HCT116 (cell line): ENCODE data around the gene ANO6. TPM values are rescaled to one million over a fixed set of nuclear protein-coding genes. Genes with fewer than 3 reads are reported as not detected.

ENCODE experiments used
- ATAC-seq: fragments of 200-7000 bp; cut with Tn5 transposase; 2 replicates; pipeline ENCODE4 v1.9.1; 2020; ENCODE audit warnings: mild to moderate bottlenecking, moderate library complexity
- BruUV-seq: library from RNA; stranded (reverse); fragments of 400-500 nt; replicated peaks from 2 replicates; lab custom pipeline; 2021; lab: Mats Ljungman, UMichigan
- CTCF ChIA-PET: fragments of 300-600 bp; sonication (Branson Sonifier 250); formaldehyde crosslinking; loops from one replicate; lab custom pipeline; 2021; ENCODE audit warnings: antibody characterized with exemption; lab: Charles Lee
- POLR2A ChIA-PET: fragments of 300-600, 350-600 bp; sonication (Branson Sonifier 250); formaldehyde crosslinking; loops from one replicate; lab custom pipeline; 2021; ENCODE audit warnings: antibody characterized with exemption; lab: Charles Lee
- RAD21 ChIA-PET, 2 experiments: fragments of 300-600 bp; sonication (Branson Sonifier 250); formaldehyde crosslinking; loops; one replicate each; lab custom pipeline; 2023; ENCODE audit warnings: low total read pairs in 2 of 2; ENCODE audit not compliant: uncharacterized antibody in 2 of 2, unreplicated experiment in 2 of 2, low non-redundant PET in 1 of 2; lab: Charles Lee
- DNase-seq: peaks from one replicate; pipeline ENCODE4 v3.0.0-alpha.2; 2010; ENCODE audit warnings: low read depth, low spot score
- H2AFZ ChIP-seq: fragments of 200-600 bp; shearing (Covaris generic), sonication (generic); 2 replicates; pipeline ENCODE4 v1.6.1; 2017; ENCODE audit warnings: low read depth, mixed run types, mixed read lengths, antibody characterized with exemption, low read length; ENCODE audit not compliant: poor library complexity, severe bottlenecking
- H3K27ac ChIP-seq: 2 replicates; pipeline ENCODE4 v1.5.1; 2012; ENCODE audit warnings: low read depth, low read length
- H3K27me3 ChIP-seq: fragments of 200-600 bp; sonication (generic); 2 replicates; pipeline ENCODE4 v1.6.1; 2016; ENCODE audit warnings: mixed run types, low read length, mixed read lengths; ENCODE audit not compliant: insufficient read depth
- H3K36me3 ChIP-seq, 2 experiments: fragments of 200-500 bp in 1 of 2; fragments of 200-600 bp in 1 of 2; sonication (Bioruptor generic) in 1 of 2; sonication (generic) in 1 of 2; 2 replicates each; pipeline versions ENCODE4 v1.5.1 to v1.6.1; 2014 to 2016; ENCODE audit warnings: low read length in 2 of 2, inconsistent platforms in 1 of 2, mixed read lengths in 1 of 2, mixed run types in 1 of 2; ENCODE audit not compliant: insufficient read depth in 2 of 2, control insufficient read depth in 1 of 2
- H3K4me1 ChIP-seq, 2 experiments: fragments of 200-600 bp in 1 of 2; sonication (generic) in 1 of 2; 2 replicates each; pipeline versions ENCODE4 v1.5.1 to v1.6.1; 2012 to 2017; ENCODE audit warnings: low read length in 2 of 2, inconsistent platforms in 1 of 2, mild to moderate bottlenecking in 1 of 2, mixed read lengths in 1 of 2, mixed run types in 1 of 2, moderate library complexity in 1 of 2; ENCODE audit not compliant: insufficient read depth in 2 of 2, control insufficient read depth in 1 of 2
- H3K4me2 ChIP-seq: fragments of 200-600 bp; sonication (generic); 2 replicates; pipeline ENCODE4 v1.6.1; 2017; ENCODE audit warnings: mixed run types, low read length, mixed read lengths
- H3K4me3 ChIP-seq, 2 experiments: fragments of 200-600 bp in 1 of 2; sonication (generic) in 1 of 2; replicated peaks in 1 of 2; 2 replicates each; pipeline ENCODE4 v1.5.1; 2011 to 2016; ENCODE audit warnings: low read length in 2 of 2, control low read depth in 1 of 2, low read depth in 1 of 2, mild to moderate bottlenecking in 1 of 2, mixed read lengths in 1 of 2, mixed run types in 1 of 2
- H3K79me2 ChIP-seq: fragments of 200-600 bp; sonication (generic); 2 replicates; pipeline ENCODE4 v1.6.1; 2017; ENCODE audit warnings: mild to moderate bottlenecking, mixed run types, low read length, moderate library complexity, mixed read lengths; ENCODE audit not compliant: insufficient read depth
- H3K9ac ChIP-seq: fragments of 200-600 bp; sonication (generic); 2 replicates; pipeline ENCODE4 v1.6.1; 2016; ENCODE audit warnings: low read length, mixed read lengths
- H3K9me2 ChIP-seq: fragments of 200-600 bp; sonication (generic), shearing (Covaris generic); 2 replicates; pipeline ENCODE4 v1.6.1; 2017; ENCODE audit warnings: mixed run types, mild to moderate bottlenecking, moderate library complexity; ENCODE audit not compliant: insufficient read depth
- H3K9me3 ChIP-seq, 2 experiments: fragments of 200-500 bp in 1 of 2; fragments of 200-600 bp in 1 of 2; sonication (Bioruptor generic) in 1 of 2; sonication (generic) in 1 of 2; 2 replicates each; pipeline ENCODE4 v1.6.1; 2014 to 2017; ENCODE audit warnings: low read length in 2 of 2, mixed read lengths in 2 of 2, inconsistent platforms in 1 of 2, low read depth in 1 of 2, mild to moderate bottlenecking in 1 of 2, mixed run types in 1 of 2, moderate library complexity in 1 of 2; ENCODE audit not compliant: control insufficient read depth in 1 of 2, insufficient read depth in 1 of 2
- H4K20me1 ChIP-seq: fragments of 200-600 bp; sonication (generic), shearing (Covaris generic); 2 replicates; pipeline ENCODE4 v1.6.1; 2017; ENCODE audit warnings: mixed run types, mild to moderate bottlenecking, moderate library complexity; ENCODE audit not compliant: insufficient read depth
- CEBPB ChIP-seq: IDR thresholded peaks from 2 replicates; pipeline ENCODE4 v1.6.1; 2012; ENCODE audit warnings: low read depth
- EGR1 ChIP-seq: IDR thresholded peaks from 2 replicates; pipeline ENCODE4 v1.6.1; 2012; ENCODE audit warnings: low read depth
- ELF1 ChIP-seq: IDR thresholded peaks from 2 replicates; pipeline ENCODE4 v1.6.1; 2012; ENCODE audit warnings: low read depth, borderline replicate concordance
- EZH2 ChIP-seq: fragments of 200-600 bp; sonication (generic); IDR thresholded peaks from 2 replicates; pipeline ENCODE4 v1.6.1; 2017; ENCODE audit warnings: antibody characterized with exemption, mixed run types
- EZH2phosphoT487 ChIP-seq: fragments of 200-600 bp; IDR thresholded peaks from 2 replicates; pipeline ENCODE4 v1.6.1; 2018; ENCODE audit warnings: antibody characterized with exemption, borderline replicate concordance
- FOSL1 ChIP-seq: IDR thresholded peaks from 2 replicates; pipeline ENCODE4 v1.6.1; 2012; ENCODE audit warnings: low read depth
- POLR2A ChIP-seq: IDR thresholded peaks from 2 replicates; pipeline ENCODE4 v1.7.0; 2011; ENCODE audit warnings: borderline replicate concordance; ENCODE audit not compliant: insufficient read depth, insufficient read length; ENCODE audit errors: extremely low read depth
- POLR2AphosphoS5 ChIP-seq: IDR thresholded peaks from 2 replicates; pipeline ENCODE4 v1.6.1; 2011; ENCODE audit warnings: mild to moderate bottlenecking, low read depth, low read length, moderate library complexity
- REST ChIP-seq: IDR thresholded peaks from 2 replicates; pipeline ENCODE4 v1.6.1; 2012; ENCODE audit warnings: low read depth
- SIN3A ChIP-seq: IDR thresholded peaks from 2 replicates; pipeline ENCODE4 v1.6.1; 2012; ENCODE audit warnings: low read depth
- SP1 ChIP-seq: IDR thresholded peaks from 2 replicates; pipeline ENCODE4 v1.6.1; 2012; ENCODE audit warnings: low read depth
- SRF ChIP-seq: IDR thresholded peaks from 2 replicates; pipeline ENCODE4 v1.6.1; 2012; ENCODE audit warnings: low read depth
- YY1 ChIP-seq: IDR thresholded peaks from 2 replicates; pipeline ENCODE4 v1.6.1; 2011; ENCODE audit warnings: low read length, low read depth, moderate library complexity, mild to moderate bottlenecking; ENCODE audit not compliant: insufficient replicate concordance; ENCODE audit errors: extremely low read depth
- ZFX ChIP-seq: fragments of 450-650 bp; IDR thresholded peaks from 2 replicates; pipeline ENCODE4 v1.6.1; 2017
- ZNF274 ChIP-seq: fragments of 200-500 bp; sonication (Bioruptor generic); IDR thresholded peaks from 2 replicates; pipeline ENCODE4 v1.6.1; 2014; ENCODE audit warnings: mild to moderate bottlenecking, low read depth, low read length, inconsistent platforms
- intact Hi-C: fragments of 100-400 bp; cut with micrococcal nuclease; formaldehyde crosslinking; loops from 2 replicates; pipeline ENCODE4 v1.10.0; 2022
- total RNA-seq: library from RNA; stranded (reverse); gene quantifications from one replicate; pipeline ENCODE4 v1.2.1, GENCODE V29; 2021; ENCODE audit not compliant: unreplicated experiment
- TF ChIP-seq, protein P1 (sequence below): IDR thresholded peaks from 2 replicates; pipeline ENCODE4 v1.6.1; 2011; ENCODE audit warnings: mild to moderate bottlenecking, low read length, moderate library complexity; ENCODE audit not compliant: insufficient replicate concordance; ENCODE audit errors: extremely low read depth
- TF ChIP-seq, protein P2 (sequence below), 3 experiments: fragments of 200-600 bp in 1 of 3; sonication (generic) in 1 of 3; IDR thresholded peaks in 2 of 3; conservative IDR thresholded peaks in 1 of 3; 2 replicates each; pipeline ENCODE4 v1.5.1; 2012 to 2017; ENCODE audit warnings: low read depth in 2 of 3, low read length in 2 of 3, antibody characterized with exemption in 1 of 3, borderline replicate concordance in 1 of 3, control low read depth in 1 of 3, mild to moderate bottlenecking in 1 of 3, mixed read lengths in 1 of 3, mixed run types in 1 of 3, moderate library complexity in 1 of 3; ENCODE audit not compliant: insufficient read depth in 1 of 3

Gene ANO6
- total RNA-seq, 1 experiment from 2014 or later, result 36.7 TPM

DNA sequence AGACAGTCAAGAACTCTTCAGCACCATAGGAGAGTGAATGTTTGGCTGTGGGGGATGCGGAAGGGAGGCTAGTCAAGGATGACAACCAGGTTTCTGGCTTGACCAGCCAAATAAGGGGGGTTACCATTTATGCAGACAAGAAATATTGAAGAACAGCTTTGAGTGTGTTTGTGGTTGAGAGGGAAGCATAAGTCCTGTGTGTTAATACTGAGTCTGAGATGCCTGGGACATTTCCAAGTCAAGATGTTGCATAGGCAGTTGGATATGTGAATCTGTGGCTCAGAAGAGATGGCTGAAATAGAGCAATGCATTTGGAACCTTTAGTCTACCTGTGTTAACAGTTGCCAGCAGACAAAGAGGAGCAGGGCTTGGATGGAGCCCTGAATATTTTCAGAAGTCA is 66.1 kb downstream of the ANO6 start:
- Histone ChIP-seq H3K27me3 (no peaks in the 10 kb centered on the region), H3K9ac (no peak overlapping the region), H2AFZ (no peak overlapping the region), H3K9me3 (no peaks in the 10 kb centered on the region), H4K20me1 (peaks cover 3% of the 10 kb centered on the region; the same call in 1 of the 2 replicates), H3K79me2 (peaks cover 21% of the 10 kb centered on the region), H3K9me2 (no peaks in the 10 kb centered on the region), H3K4me3 (no peak overlapping the region), H3K36me3 (no peaks in the 10 kb centered on the region; a peak in 1 of 4 replicates), H3K4me2 (no peak overlapping the region), H3K27ac (no peak overlapping the region), H3K4me1 (peaks cover 9 to 18% of the 10 kb centered on the region in 2 experiments; a peak in 3 of 4 replicates)
- TF ChIP-seq, protein P1, sequence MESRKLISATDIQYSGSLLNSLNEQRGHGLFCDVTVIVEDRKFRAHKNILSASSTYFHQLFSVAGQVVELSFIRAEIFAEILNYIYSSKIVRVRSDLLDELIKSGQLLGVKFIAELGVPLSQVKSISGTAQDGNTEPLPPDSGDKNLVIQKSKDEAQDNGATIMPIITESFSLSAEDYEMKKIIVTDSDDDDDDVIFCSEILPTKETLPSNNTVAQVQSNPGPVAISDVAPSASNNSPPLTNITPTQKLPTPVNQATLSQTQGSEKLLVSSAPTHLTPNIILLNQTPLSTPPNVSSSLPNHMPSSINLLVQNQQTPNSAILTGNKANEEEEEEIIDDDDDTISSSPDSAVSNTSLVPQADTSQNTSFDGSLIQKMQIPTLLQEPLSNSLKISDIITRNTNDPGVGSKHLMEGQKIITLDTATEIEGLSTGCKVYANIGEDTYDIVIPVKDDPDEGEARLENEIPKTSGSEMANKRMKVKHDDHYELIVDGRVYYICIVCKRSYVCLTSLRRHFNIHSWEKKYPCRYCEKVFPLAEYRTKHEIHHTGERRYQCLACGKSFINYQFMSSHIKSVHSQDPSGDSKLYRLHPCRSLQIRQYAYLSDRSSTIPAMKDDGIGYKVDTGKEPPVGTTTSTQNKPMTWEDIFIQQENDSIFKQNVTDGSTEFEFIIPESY, result no peak
- TF ChIP-seq, protein P2, sequence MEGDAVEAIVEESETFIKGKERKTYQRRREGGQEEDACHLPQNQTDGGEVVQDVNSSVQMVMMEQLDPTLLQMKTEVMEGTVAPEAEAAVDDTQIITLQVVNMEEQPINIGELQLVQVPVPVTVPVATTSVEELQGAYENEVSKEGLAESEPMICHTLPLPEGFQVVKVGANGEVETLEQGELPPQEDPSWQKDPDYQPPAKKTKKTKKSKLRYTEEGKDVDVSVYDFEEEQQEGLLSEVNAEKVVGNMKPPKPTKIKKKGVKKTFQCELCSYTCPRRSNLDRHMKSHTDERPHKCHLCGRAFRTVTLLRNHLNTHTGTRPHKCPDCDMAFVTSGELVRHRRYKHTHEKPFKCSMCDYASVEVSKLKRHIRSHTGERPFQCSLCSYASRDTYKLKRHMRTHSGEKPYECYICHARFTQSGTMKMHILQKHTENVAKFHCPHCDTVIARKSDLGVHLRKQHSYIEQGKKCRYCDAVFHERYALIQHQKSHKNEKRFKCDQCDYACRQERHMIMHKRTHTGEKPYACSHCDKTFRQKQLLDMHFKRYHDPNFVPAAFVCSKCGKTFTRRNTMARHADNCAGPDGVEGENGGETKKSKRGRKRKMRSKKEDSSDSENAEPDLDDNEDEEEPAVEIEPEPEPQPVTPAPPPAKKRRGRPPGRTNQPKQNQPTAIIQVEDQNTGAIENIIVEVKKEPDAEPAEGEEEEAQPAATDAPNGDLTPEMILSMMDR (IDR thresholded peaks at IDR 0.05 in 2 of 3, conservative IDR thresholded peaks at IDR 0.05 in 1 of 3; ENCODE audit: borderline replicate concordance in 1 of 3, insufficient read depth in 1 of 3, low read depth in 2 of 3, low read length in 2 of 3), result no peak
- TF ChIP-seq EZH2phosphoT487, result no peak
- TF ChIP-seq SRF, result no peak
- no peak for TF ChIP-seq SIN3A
- TF ChIP-seq CEBPB, result no peak
- TF ChIP-seq ZFX, result no peak
- TF ChIP-seq EGR1, result no peak
- no peak for TF ChIP-seq FOSL1
- TF ChIP-seq EZH2, result no peak
- no peak for TF ChIP-seq ZNF274
- TF ChIP-seq REST, result no peak
- TF ChIP-seq YY1, result no peak
- TF ChIP-seq POLR2AphosphoS5, result no peak
- TF ChIP-seq SP1, result no peak
- no peak for TF ChIP-seq ELF1
- no peak for TF ChIP-seq POLR2A
- ATAC-seq (no peak), DNase-seq (no peak)
- ChIA-PET POLR2A (no interaction called here), RAD21 (no interaction called here), CTCF (no interaction called here)
- no TSS peak for BruUV-seq
- intact Hi-C loops, result no loop called here
